Measurements from ENCODE around the gene ARF3.

GRCh38 chr12:48901278-48901677 lies 56.0 kb downstream of the ARF3 start:
- TF ChIP-seq, protein P1, sequence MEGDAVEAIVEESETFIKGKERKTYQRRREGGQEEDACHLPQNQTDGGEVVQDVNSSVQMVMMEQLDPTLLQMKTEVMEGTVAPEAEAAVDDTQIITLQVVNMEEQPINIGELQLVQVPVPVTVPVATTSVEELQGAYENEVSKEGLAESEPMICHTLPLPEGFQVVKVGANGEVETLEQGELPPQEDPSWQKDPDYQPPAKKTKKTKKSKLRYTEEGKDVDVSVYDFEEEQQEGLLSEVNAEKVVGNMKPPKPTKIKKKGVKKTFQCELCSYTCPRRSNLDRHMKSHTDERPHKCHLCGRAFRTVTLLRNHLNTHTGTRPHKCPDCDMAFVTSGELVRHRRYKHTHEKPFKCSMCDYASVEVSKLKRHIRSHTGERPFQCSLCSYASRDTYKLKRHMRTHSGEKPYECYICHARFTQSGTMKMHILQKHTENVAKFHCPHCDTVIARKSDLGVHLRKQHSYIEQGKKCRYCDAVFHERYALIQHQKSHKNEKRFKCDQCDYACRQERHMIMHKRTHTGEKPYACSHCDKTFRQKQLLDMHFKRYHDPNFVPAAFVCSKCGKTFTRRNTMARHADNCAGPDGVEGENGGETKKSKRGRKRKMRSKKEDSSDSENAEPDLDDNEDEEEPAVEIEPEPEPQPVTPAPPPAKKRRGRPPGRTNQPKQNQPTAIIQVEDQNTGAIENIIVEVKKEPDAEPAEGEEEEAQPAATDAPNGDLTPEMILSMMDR (IDR thresholded peaks at IDR 0.05) = no peak
- TF ChIP-seq POLR2A (IDR thresholded peaks at IDR 0.05) = no peak
